Ishikawa (cell line): ENCODE measurements around the gene NAT8L.

ENCODE experiments used
- CEBPB ChIP-seq: IDR thresholded peaks from 2 replicates; pipeline ENCODE4 v1.6.1; 2012
- CREB1 ChIP-seq: IDR thresholded peaks from 2 replicates; pipeline ENCODE4 v1.6.1; 2012; ENCODE audit warnings: low read depth
- EGR1 ChIP-seq: IDR thresholded peaks from 2 replicates; pipeline ENCODE4 v1.6.1; 2012
- EP300 ChIP-seq: IDR thresholded peaks from 2 replicates; pipeline ENCODE4 v1.6.1; 2012; ENCODE audit warnings: borderline replicate concordance
- MAX ChIP-seq: IDR thresholded peaks from 2 replicates; pipeline ENCODE4 v1.6.1; 2012
- NFIC ChIP-seq: IDR thresholded peaks from 2 replicates; pipeline ENCODE4 v1.6.1; 2012
- TCF12 ChIP-seq: IDR thresholded peaks from 2 replicates; pipeline ENCODE4 v1.6.1; 2012; ENCODE audit warnings: low read depth
- TEAD4 ChIP-seq: IDR thresholded peaks from 2 replicates; pipeline ENCODE4 v1.6.1; 2012
- USF1 ChIP-seq: IDR thresholded peaks from 2 replicates; pipeline ENCODE4 v1.6.1; 2012
- YY1 ChIP-seq: IDR thresholded peaks from 2 replicates; pipeline ENCODE4 v1.6.1; 2012; ENCODE audit warnings: low read depth
- TF ChIP-seq, protein P1 (sequence below): IDR thresholded peaks from 2 replicates; pipeline ENCODE4 v1.6.1; 2012; ENCODE audit warnings: low read depth, mild to moderate bottlenecking

DNA sequence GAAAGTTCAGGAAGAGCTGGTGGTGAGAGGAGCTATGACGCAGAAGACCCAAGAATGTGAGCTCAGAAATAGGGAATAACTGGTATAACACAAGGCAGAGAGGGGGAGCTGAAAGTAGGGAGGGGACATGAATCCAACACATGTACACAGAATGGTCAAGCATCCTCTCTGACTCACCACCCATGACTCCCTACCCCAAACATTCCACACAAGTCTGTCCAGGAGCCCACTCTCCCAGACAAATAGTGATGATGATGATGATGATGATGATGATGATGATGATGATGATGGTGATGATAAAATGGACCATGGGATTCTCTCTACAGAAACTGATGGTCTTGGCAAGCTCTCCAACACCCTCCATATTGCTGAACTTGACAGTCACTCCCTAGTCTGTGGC lies 46.4 kb downstream of the NAT8L start:
- no peak for TF ChIP-seq MAX
- no peak for TF ChIP-seq NFIC
- no peak for TF ChIP-seq TEAD4
- TF ChIP-seq CREB1: no peak
- TF ChIP-seq TCF12: no peak
- TF ChIP-seq EP300: no peak
- TF ChIP-seq, protein P1, sequence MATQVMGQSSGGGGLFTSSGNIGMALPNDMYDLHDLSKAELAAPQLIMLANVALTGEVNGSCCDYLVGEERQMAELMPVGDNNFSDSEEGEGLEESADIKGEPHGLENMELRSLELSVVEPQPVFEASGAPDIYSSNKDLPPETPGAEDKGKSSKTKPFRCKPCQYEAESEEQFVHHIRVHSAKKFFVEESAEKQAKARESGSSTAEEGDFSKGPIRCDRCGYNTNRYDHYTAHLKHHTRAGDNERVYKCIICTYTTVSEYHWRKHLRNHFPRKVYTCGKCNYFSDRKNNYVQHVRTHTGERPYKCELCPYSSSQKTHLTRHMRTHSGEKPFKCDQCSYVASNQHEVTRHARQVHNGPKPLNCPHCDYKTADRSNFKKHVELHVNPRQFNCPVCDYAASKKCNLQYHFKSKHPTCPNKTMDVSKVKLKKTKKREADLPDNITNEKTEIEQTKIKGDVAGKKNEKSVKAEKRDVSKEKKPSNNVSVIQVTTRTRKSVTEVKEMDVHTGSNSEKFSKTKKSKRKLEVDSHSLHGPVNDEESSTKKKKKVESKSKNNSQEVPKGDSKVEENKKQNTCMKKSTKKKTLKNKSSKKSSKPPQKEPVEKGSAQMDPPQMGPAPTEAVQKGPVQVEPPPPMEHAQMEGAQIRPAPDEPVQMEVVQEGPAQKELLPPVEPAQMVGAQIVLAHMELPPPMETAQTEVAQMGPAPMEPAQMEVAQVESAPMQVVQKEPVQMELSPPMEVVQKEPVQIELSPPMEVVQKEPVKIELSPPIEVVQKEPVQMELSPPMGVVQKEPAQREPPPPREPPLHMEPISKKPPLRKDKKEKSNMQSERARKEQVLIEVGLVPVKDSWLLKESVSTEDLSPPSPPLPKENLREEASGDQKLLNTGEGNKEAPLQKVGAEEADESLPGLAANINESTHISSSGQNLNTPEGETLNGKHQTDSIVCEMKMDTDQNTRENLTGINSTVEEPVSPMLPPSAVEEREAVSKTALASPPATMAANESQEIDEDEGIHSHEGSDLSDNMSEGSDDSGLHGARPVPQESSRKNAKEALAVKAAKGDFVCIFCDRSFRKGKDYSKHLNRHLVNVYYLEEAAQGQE: no peak
- no peak for TF ChIP-seq CEBPB
- no peak for TF ChIP-seq YY1
- no peak for TF ChIP-seq USF1
- no peak for TF ChIP-seq EGR1
